OCI-LY1 (cell line): Measurements from ENCODE around the gene RNF44.
A peak's percentile ranks its signal among the peaks of the same experiment; 100 is the strongest.

Experiments
- H2AFZ ChIP-seq: fragments of 200-600 bp; sonication (generic), shearing (Covaris generic); 2 replicates; pipeline ENCODE4 v1.6.0; 2014; ENCODE audit warnings: antibody characterized with exemption, mild to moderate bottlenecking, low read length
- H3F3A ChIP-seq: fragments of 200-600 bp; sonication (generic), shearing (Covaris generic); 2 replicates; pipeline ENCODE4 v1.6.0; 2014; ENCODE audit warnings: mild to moderate bottlenecking, antibody characterized with exemption, low read length, moderate library complexity; ENCODE audit not compliant: insufficient read depth
- H3K27ac ChIP-seq: fragments of 200-600 bp; sonication (generic); 2 replicates; pipeline ENCODE4 v1.5.1; 2014; ENCODE audit warnings: low read length, mixed run types, mild to moderate bottlenecking, low read depth; ENCODE audit not compliant: poor library complexity, severe bottlenecking
- H3K27me3 ChIP-seq: fragments of 200-600 bp; sonication (generic); 2 replicates; pipeline ENCODE4 v1.6.0; 2014; ENCODE audit warnings: antibody characterized with exemption, mild to moderate bottlenecking, low read length, moderate library complexity; ENCODE audit not compliant: insufficient read depth
- H3K36me3 ChIP-seq: fragments of 200-600 bp; sonication (generic); 2 replicates; pipeline ENCODE4 v1.6.1; 2014; ENCODE audit warnings: mild to moderate bottlenecking, antibody characterized with exemption, low read length, moderate library complexity, mixed read lengths; ENCODE audit not compliant: insufficient read depth
- H3K4me1 ChIP-seq: fragments of 200-600 bp; sonication (generic); 2 replicates; pipeline ENCODE4 v1.5.1; 2014; ENCODE audit warnings: mild to moderate bottlenecking, low read length, moderate library complexity; ENCODE audit not compliant: insufficient read depth, severe bottlenecking
- H3K4me2 ChIP-seq: fragments of 200-600 bp; sonication (generic), shearing (Covaris generic); 2 replicates; pipeline ENCODE4 v1.6.1; 2014; ENCODE audit warnings: low read length
- H3K4me3 ChIP-seq: fragments of 200-600 bp; sonication (generic); 2 replicates; pipeline ENCODE4 v1.5.1; 2014; ENCODE audit warnings: low read length, low read depth, mild to moderate bottlenecking, mixed read lengths; ENCODE audit not compliant: poor library complexity, severe bottlenecking
- H3K79me2 ChIP-seq: fragments of 200-600 bp; shearing (Covaris generic); 2 replicates; pipeline ENCODE4 v1.6.1; 2016; ENCODE audit warnings: mixed run types, low read length, mixed read lengths; ENCODE audit not compliant: insufficient read depth
- H3K9ac ChIP-seq: fragments of 200-600 bp; sonication (generic), shearing (Covaris generic); 2 replicates; pipeline ENCODE4 v1.6.1; 2014; ENCODE audit warnings: mild to moderate bottlenecking, low read length, mixed read lengths
- H3K9me2 ChIP-seq: fragments of 200-600 bp; sonication (generic), shearing (Covaris generic); 2 replicates; pipeline ENCODE4 v1.6.1; 2014; ENCODE audit warnings: low read depth, mild to moderate bottlenecking, low read length, mixed read lengths
- H3K9me3 ChIP-seq: fragments of 200-600 bp; shearing (Covaris generic); 2 replicates; pipeline ENCODE4 v1.6.1; 2014; ENCODE audit warnings: low read length, mixed read lengths
- H4K20me1 ChIP-seq: fragments of 200-600 bp; sonication (generic), shearing (Covaris generic); 2 replicates; pipeline ENCODE4 v1.6.0; 2016; ENCODE audit warnings: mild to moderate bottlenecking, low read length; ENCODE audit not compliant: insufficient read depth
- EZH2 ChIP-seq: fragments of 200-600 bp; sonication (generic), shearing (Covaris generic); IDR thresholded peaks from 2 replicates; pipeline ENCODE4 v1.8.0; 2017; ENCODE audit warnings: borderline replicate concordance, mixed run types, mild to moderate bottlenecking, antibody characterized with exemption, low read length, moderate library complexity, mixed read lengths
- TF ChIP-seq, protein P1 (sequence below): fragments of 200-600 bp; sonication (generic), shearing (Covaris generic); IDR thresholded peaks from 2 replicates; pipeline ENCODE4 v1.5.1; 2017; ENCODE audit warnings: mild to moderate bottlenecking, antibody characterized with exemption, low read length, moderate library complexity, mixed read lengths

RNF44 gene

DNA sequence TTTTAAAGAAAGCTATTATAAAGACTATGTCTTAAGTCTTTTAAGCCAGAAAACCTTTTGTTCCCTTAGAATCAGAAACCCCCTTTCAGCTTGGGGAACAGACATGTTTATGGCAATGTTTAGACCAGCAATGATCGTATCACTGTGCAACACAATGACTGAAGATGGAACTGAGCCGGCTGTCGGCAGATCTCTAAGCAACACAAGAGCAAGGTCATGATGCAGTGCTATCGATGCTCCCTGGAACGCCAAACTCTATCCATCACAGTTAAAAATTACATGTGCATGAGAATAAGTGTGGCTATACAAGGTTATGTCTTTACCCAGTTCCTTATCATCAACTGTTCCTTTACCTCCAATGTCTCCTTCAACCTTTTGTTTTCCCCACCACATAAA is 1.8 kb upstream of the RNF44 start:
- no peak overlapping the region for H2AFZ ChIP-seq
- no peaks in the 10 kb centered on the region for H3K27me3 ChIP-seq
- no peaks in the 10 kb centered on the region for H3K9me2 ChIP-seq
- H3K36me3 ChIP-seq = peaks cover 13% of the 10 kb centered on the region; the same call in 1 of the 2 replicates
- peaks cover 48% of the 10 kb centered on the region for H3K4me1 ChIP-seq
- H4K20me1 ChIP-seq = no peaks in the 10 kb centered on the region
- TF ChIP-seq, protein P1, sequence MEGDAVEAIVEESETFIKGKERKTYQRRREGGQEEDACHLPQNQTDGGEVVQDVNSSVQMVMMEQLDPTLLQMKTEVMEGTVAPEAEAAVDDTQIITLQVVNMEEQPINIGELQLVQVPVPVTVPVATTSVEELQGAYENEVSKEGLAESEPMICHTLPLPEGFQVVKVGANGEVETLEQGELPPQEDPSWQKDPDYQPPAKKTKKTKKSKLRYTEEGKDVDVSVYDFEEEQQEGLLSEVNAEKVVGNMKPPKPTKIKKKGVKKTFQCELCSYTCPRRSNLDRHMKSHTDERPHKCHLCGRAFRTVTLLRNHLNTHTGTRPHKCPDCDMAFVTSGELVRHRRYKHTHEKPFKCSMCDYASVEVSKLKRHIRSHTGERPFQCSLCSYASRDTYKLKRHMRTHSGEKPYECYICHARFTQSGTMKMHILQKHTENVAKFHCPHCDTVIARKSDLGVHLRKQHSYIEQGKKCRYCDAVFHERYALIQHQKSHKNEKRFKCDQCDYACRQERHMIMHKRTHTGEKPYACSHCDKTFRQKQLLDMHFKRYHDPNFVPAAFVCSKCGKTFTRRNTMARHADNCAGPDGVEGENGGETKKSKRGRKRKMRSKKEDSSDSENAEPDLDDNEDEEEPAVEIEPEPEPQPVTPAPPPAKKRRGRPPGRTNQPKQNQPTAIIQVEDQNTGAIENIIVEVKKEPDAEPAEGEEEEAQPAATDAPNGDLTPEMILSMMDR = no peak
- TF ChIP-seq EZH2 = no peak
- peak overlapping the region; percentile 65 for H3K27ac ChIP-seq
- H3K79me2 ChIP-seq = peaks cover 24% of the 10 kb centered on the region
- H3K9me3 ChIP-seq = no peaks in the 10 kb centered on the region
- H3K4me3 ChIP-seq = no peak overlapping the region
- H3F3A ChIP-seq = no peaks in the 10 kb centered on the region
- H3K4me2 ChIP-seq = no peak overlapping the region
- no peak overlapping the region for H3K9ac ChIP-seq

DNA sequence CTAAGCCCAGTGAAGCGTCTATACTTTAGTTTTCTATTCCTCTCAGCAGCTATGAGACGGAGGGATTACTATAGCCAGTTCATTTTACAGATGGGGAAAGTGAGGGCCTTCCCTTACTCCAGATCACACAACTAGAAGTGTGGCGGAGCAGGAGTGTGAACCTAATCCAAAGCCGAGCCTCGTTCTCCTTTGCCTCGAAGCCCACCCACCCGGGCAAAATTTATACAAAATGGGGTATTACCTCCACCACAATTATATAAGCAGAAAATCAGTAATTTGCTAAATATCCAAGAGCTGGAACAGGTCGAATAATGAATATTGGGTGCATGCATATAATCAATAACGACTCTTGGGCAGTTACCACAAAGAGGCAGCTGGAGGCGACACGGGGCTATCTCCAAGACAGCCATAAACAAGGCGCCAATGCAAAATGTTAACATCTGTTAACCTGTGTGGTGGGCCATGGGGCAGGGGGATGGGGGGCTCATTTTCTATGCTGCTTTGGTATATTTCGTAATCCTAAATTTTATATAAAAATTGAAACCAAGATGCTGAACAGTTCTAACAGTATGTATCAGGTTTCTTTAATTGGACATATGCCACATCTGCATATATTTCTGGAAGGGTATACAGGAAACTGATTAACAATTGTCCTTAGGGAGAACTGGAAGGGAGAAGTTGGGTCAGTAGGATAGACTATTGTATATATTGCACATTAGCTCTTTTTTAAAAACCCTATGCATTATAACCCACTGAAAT is 1.2 kb upstream of the RNF44 start:
- H3K9ac ChIP-seq = peak overlapping the region; percentile 48; the same call in 1 of the 2 replicates
- peak overlapping the region; percentile 65 for H3K27ac ChIP-seq

DNA sequence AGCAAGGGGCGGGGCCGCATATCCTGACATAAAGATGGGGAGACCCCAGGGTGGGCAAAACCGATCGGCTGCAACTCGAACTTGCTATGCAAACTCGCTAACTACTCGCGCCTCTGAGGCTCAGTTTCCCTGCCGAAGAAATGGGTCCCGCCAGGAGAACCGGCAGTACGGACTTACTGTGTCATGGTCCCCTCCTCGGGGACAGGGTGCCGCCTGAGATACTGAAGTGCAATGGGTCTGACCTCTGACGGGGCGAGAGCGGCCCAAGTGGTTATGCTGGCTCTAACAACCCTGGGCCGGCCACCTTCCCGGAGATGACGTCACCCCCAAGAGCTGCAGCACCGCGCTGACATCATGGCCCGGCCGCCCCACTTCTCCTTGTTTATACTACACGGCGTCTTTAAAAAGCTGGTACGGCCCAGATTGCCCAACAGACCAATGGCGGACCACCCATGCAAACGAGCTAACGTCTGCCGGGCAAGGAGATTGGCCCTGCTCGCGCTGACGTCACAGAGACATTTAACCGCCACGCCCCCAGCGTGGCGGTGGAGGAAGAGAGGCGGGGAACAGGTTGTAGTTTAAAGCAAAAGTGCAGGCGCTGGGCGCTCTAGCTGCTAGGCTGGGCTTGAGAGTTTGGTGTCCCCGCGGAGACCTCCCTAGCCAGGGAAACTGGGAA is 490 bp upstream of the RNF44 start:
- peak overlapping the region; percentile 76 for H3K4me2 ChIP-seq
- no peaks in the 10 kb centered on the region for H3K27me3 ChIP-seq
- H3K9ac ChIP-seq = peak overlapping the region; percentile 99
- no peak overlapping the region for H2AFZ ChIP-seq
- TF ChIP-seq, protein P1 = no peak
- no peak for TF ChIP-seq EZH2
- peaks cover 34% of the 10 kb centered on the region for H3K79me2 ChIP-seq
- H4K20me1 ChIP-seq = no peaks in the 10 kb centered on the region
- H3K27ac ChIP-seq = peak overlapping the region; percentile 82
- H3K9me3 ChIP-seq = no peaks in the 10 kb centered on the region
- H3K9me2 ChIP-seq = no peaks in the 10 kb centered on the region
- H3F3A ChIP-seq = no peaks in the 10 kb centered on the region
- H3K36me3 ChIP-seq = peaks cover 20% of the 10 kb centered on the region; the same call in 1 of the 2 replicates
- peaks cover 55% of the 10 kb centered on the region for H3K4me1 ChIP-seq
- peak overlapping the region; percentile 94 for H3K4me3 ChIP-seq

More for the DNA sequence above, 1.2 kb upstream of the RNF44 start:
- H4K20me1 ChIP-seq = no peaks in the 10 kb centered on the region
- H3K4me3 ChIP-seq = peak overlapping the region; percentile 94
- H3F3A ChIP-seq = no peaks in the 10 kb centered on the region
- H3K4me1 ChIP-seq = peaks cover 48% of the 10 kb centered on the region
- no peak overlapping the region for H2AFZ ChIP-seq
- H3K36me3 ChIP-seq = peaks cover 13% of the 10 kb centered on the region; the same call in 1 of the 2 replicates
- H3K79me2 ChIP-seq = peaks cover 27% of the 10 kb centered on the region
- H3K4me2 ChIP-seq = peak overlapping the region; percentile 76
- no peak for TF ChIP-seq EZH2
- TF ChIP-seq, protein P1 = no peak
- no peaks in the 10 kb centered on the region for H3K9me3 ChIP-seq
- no peaks in the 10 kb centered on the region for H3K27me3 ChIP-seq
- no peaks in the 10 kb centered on the region for H3K9me2 ChIP-seq
